ENCODE measurements around the gene SCP2. TPM values are rescaled to one million over a fixed set of nuclear protein-coding genes. Genes with fewer than 3 reads are reported as not detected.

Gene SCP2
- polyA plus RNA-seq, 1 of the 3 experiments (the other 2 are of a cell fraction) = 49.5 TPM

DNA sequence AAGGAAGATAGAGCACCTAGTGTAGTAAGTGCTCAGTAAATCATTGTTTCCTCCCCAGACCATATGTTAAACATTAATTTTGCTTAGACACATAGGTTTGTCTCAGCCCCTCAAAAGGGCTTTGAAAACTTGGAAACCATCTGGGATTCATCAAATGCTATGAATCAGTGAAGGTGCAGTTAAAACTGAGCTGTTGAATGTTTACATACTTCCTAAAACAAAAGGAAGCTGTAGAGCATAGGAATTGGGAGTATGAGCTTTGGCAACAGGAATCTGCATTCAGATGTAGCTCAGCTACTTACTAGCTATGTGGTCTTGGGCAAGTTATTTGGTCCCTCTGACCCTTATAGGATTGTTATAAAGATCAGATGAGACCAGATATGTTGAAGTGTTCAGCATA is 116.2 kb downstream of the SCP2 start:
- H3K27ac ChIP-seq (ENCODE audit: low read depth in 2 of 2, low read length in 1 of 2) = peak overlapping the region in 1 of 2 experiments; percentile 43; a peak in 3 of 4 replicates
- H3K36me3 ChIP-seq (replicated peaks in 1 of 2; ENCODE audit: control insufficient read depth in 1 of 2, insufficient read depth in 2 of 2, low read length in 1 of 2) = peaks cover 0 to 12% of the 10 kb centered on the region in 2 experiments
- H3K4me1 ChIP-seq (ENCODE audit: control insufficient read depth in 1 of 2, insufficient read depth in 2 of 2, low read depth in 1 of 2, low read length in 1 of 2) = peaks cover 17 to 35% of the 10 kb centered on the region in 2 experiments
- POLR2A ChIA-PET = no interaction called here
- TF ChIP-seq, protein P1, sequence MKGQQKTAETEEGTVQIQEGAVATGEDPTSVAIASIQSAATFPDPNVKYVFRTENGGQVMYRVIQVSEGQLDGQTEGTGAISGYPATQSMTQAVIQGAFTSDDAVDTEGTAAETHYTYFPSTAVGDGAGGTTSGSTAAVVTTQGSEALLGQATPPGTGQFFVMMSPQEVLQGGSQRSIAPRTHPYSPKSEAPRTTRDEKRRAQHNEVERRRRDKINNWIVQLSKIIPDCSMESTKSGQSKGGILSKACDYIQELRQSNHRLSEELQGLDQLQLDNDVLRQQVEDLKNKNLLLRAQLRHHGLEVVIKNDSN (IDR thresholded peaks at IDR 0.05; ENCODE audit: borderline replicate concordance, low read depth) = no peak
- peak; percentile 72 for TF ChIP-seq POLR2AphosphoS5 (IDR thresholded peaks at IDR 0.05; ENCODE audit: low read depth, low read length)
- no peak for TF ChIP-seq RAD21 (IDR thresholded peaks at IDR 0.05; ENCODE audit: low read length)
- peak; percentile 40; the same call in 1 of the 2 replicates for TF ChIP-seq RXRA (IDR thresholded peaks at IDR 0.05; ENCODE audit: borderline replicate concordance, low read depth)
- no peak for TF ChIP-seq FOXJ3 (CRISPR knock-in tag; IDR thresholded peaks at IDR 0.05)
- peak in 1 of 2 experiments; percentile 86; a peak in 2 of 4 replicates for TF ChIP-seq EP300 (IDR thresholded peaks at IDR 0.05; ENCODE audit: borderline replicate concordance in 1 of 2, low read depth in 1 of 2, low read length in 1 of 2)
- TF ChIP-seq, protein P2, sequence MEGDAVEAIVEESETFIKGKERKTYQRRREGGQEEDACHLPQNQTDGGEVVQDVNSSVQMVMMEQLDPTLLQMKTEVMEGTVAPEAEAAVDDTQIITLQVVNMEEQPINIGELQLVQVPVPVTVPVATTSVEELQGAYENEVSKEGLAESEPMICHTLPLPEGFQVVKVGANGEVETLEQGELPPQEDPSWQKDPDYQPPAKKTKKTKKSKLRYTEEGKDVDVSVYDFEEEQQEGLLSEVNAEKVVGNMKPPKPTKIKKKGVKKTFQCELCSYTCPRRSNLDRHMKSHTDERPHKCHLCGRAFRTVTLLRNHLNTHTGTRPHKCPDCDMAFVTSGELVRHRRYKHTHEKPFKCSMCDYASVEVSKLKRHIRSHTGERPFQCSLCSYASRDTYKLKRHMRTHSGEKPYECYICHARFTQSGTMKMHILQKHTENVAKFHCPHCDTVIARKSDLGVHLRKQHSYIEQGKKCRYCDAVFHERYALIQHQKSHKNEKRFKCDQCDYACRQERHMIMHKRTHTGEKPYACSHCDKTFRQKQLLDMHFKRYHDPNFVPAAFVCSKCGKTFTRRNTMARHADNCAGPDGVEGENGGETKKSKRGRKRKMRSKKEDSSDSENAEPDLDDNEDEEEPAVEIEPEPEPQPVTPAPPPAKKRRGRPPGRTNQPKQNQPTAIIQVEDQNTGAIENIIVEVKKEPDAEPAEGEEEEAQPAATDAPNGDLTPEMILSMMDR (IDR thresholded peaks at IDR 0.05) = no peak
- TF ChIP-seq, protein P3, sequence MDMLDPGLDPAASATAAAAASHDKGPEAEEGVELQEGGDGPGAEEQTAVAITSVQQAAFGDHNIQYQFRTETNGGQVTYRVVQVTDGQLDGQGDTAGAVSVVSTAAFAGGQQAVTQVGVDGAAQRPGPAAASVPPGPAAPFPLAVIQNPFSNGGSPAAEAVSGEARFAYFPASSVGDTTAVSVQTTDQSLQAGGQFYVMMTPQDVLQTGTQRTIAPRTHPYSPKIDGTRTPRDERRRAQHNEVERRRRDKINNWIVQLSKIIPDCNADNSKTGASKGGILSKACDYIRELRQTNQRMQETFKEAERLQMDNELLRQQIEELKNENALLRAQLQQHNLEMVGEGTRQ (IDR thresholded peaks at IDR 0.05; ENCODE audit: borderline replicate concordance, low read depth, low read length) = no peak
- TF ChIP-seq GATA2 (CRISPR knock-in tag; IDR thresholded peaks at IDR 0.05) = no peak
- TF ChIP-seq, protein P4, sequence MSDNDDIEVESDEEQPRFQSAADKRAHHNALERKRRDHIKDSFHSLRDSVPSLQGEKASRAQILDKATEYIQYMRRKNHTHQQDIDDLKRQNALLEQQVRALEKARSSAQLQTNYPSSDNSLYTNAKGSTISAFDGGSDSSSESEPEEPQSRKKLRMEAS (IDR thresholded peaks at IDR 0.05; ENCODE audit: low read depth) = no peak
- no peak for TF ChIP-seq FOXM1 (IDR thresholded peaks at IDR 0.05; ENCODE audit: low read depth)
- TF ChIP-seq TAF1 (IDR thresholded peaks at IDR 0.05; ENCODE audit: borderline replicate concordance, low read depth, low read length) = no peak
- no peak for TF ChIP-seq GABPA (IDR thresholded peaks at IDR 0.05; ENCODE audit: low read depth)
- TF ChIP-seq NFIC (IDR thresholded peaks at IDR 0.05; ENCODE audit: borderline replicate concordance) = peak; percentile 61; the same call in 1 of the 2 replicates
- TF ChIP-seq MEF2A (IDR thresholded peaks at IDR 0.05; ENCODE audit: borderline replicate concordance, low read depth) = no peak
- TF ChIP-seq YY1 (IDR thresholded peaks at IDR 0.05; ENCODE audit: low read depth) = no peak
- TF ChIP-seq CHD2 (IDR thresholded peaks at IDR 0.05; ENCODE audit: low read length, partially characterized antibody) = no peak
- no peak for TF ChIP-seq NRF1 (IDR thresholded peaks at IDR 0.05; ENCODE audit: low read depth, low read length)
- TF ChIP-seq FOSL2 (IDR thresholded peaks at IDR 0.05; ENCODE audit: borderline replicate concordance, low read depth) = peak; percentile 74
- no peak for TF ChIP-seq SIN3A (IDR thresholded peaks at IDR 0.05; ENCODE audit: borderline replicate concordance, low read depth, low read length)
- TF ChIP-seq MXI1 (IDR thresholded peaks at IDR 0.05; ENCODE audit: low read depth, low read length) = no peak
- TF ChIP-seq TEAD4 (IDR thresholded peaks at IDR 0.05; ENCODE audit: borderline replicate concordance, insufficient read depth) = 0 out of 2 replicates have a peak, but pooled peaks have one; percentile 21
- TF ChIP-seq ZBTB33 (IDR thresholded peaks at IDR 0.05; ENCODE audit: borderline replicate concordance, low read depth) = no peak
- peak; percentile 78 for TF ChIP-seq JUND (IDR thresholded peaks at IDR 0.05)
- TF ChIP-seq TCF12 (IDR thresholded peaks at IDR 0.05) = peak; percentile 99
- TF ChIP-seq PBX3 (IDR thresholded peaks at IDR 0.05) = peak; percentile 84
- no peaks in the 10 kb centered on the region for H3K79me2 ChIP-seq (ENCODE audit: insufficient read depth)
- DNase-seq = no peak
- H3K27me3 ChIP-seq (ENCODE audit: insufficient read depth) = no peaks in the 10 kb centered on the region
- peak overlapping the region; percentile 4; the same call in 1 of the 2 replicates for H3K4me2 ChIP-seq
- no peak overlapping the region for H3K9ac ChIP-seq
- H3K9me3 ChIP-seq = no peaks in the 10 kb centered on the region
- H3F3A ChIP-seq (replicated peaks; ENCODE audit: insufficient read depth) = peaks cover 37% of the 10 kb centered on the region
- CTCF ChIA-PET = interaction anchor here (0.9 to 1.0 kb wide), 3 partner anchors 11 to 142 kb away, joined by 3 read pairs; no protein-coding TSS in a partner anchor
- no peaks in the 10 kb centered on the region for H3K9me2 ChIP-seq
- H2AFZ ChIP-seq (ENCODE audit: low read depth) = no peak overlapping the region
- H4K20me1 ChIP-seq (ENCODE audit: insufficient read depth) = no peaks in the 10 kb centered on the region
- H3K4me3 ChIP-seq (ENCODE audit: low read depth in 2 of 2, low read length in 1 of 2) = no peak overlapping the region

All from SK-N-SH (cell line).